NT2/D1 (cell line): ENCODE results near the gene ARL13A.

ENCODE experiments used
- SUZ12 ChIP-seq: IDR thresholded peaks from 2 replicates; pipeline ENCODE4 v1.6.1; 2011; ENCODE audit not compliant: insufficient read length, insufficient read depth; ENCODE audit errors: extremely low read depth
- YY1 ChIP-seq: IDR thresholded peaks from 2 replicates; pipeline ENCODE4 v1.6.1; 2011; ENCODE audit not compliant: insufficient read length, insufficient read depth
- ZNF274 ChIP-seq: IDR thresholded peaks from 2 replicates; pipeline ENCODE4 v1.6.1; 2011; ENCODE audit warnings: mild to moderate bottlenecking, low read depth, low read length

- TF ChIP-seq ZNF274 (no peak), YY1 (no peak), SUZ12 (no peak)
These were observed 55.6 kb downstream of the ARL13A start for GRCh38 chrX:101025126-101025525.
